ENCODE results near the gene SCRT2.

- TF ChIP-seq ZNF274 (IDR thresholded peaks at IDR 0.05; ENCODE audit: borderline replicate concordance, extremely low read depth, low read length), result no peak
- no peak for TF ChIP-seq CTCF (IDR thresholded peaks at IDR 0.05; ENCODE audit: control extremely low read depth in 1 of 3, insufficient read depth in 1 of 3, low read depth in 1 of 3, low read length in 3 of 3)
- TF ChIP-seq POLR2A (IDR thresholded peaks at IDR 0.05; ENCODE audit: control extremely low read depth in 1 of 2, low read depth in 2 of 2, low read length in 2 of 2), result no peak
- no peak for TF ChIP-seq ATF2 (IDR thresholded peaks at IDR 0.05; ENCODE audit: low read length)
- no peak for TF ChIP-seq ATF3 (IDR thresholded peaks at IDR 0.05; ENCODE audit: insufficient read depth, low read depth, low read length)
- no peak for TF ChIP-seq JUN (IDR thresholded peaks at IDR 0.05; ENCODE audit: low read depth, low read length)
- TF ChIP-seq POLR2AphosphoS5 (IDR thresholded peaks at IDR 0.05; ENCODE audit: low read depth, low read length), result no peak
- TF ChIP-seq SP2 (IDR thresholded peaks at IDR 0.05; ENCODE audit: low read length), result no peak
- TF ChIP-seq JUND (IDR thresholded peaks at IDR 0.05; ENCODE audit: low read length), result no peak
Measured at GRCh38 chr20:638579-638978, 37.0 kb downstream of the SCRT2 start.
